ENCODE measurements around the gene RGS7. TPM values are rescaled to one million over a fixed set of nuclear protein-coding genes. Genes with fewer than 3 reads are reported as not detected.

RGS7 gene
- total and polyA plus RNA-seq, 2 of the 4 experiments (the other 2 are of a cell fraction) = 0.58 to 0.72 TPM

GRCh38 chr1:240987928-240988327 is 369.1 kb downstream of the RGS7 start:
- in situ Hi-C loops (cut with MboI; ENCODE audit: low sequenced_read_pairs) (no loop called here), intact Hi-C loops (cut with micrococcal nuclease) (no loop called here), dilution Hi-C loops (cut with HindIII; ENCODE audit: low sequenced_read_pairs, unreplicated experiment) (no loop called here)
- Histone ChIP-seq H3K23ac (ENCODE audit: low read depth, low read length) (no peak overlapping the region), H3K14ac (replicated peaks; ENCODE audit: low read depth, low read length) (no peak overlapping the region), H3K4me3 (ENCODE audit: insufficient read depth, low read depth, low read length) (no peak overlapping the region), H4K91ac (ENCODE audit: insufficient read depth, low read depth, low read length) (no peak overlapping the region), H4K8ac (ENCODE audit: low read depth in 2 of 2, low read length in 2 of 2) (no peak overlapping the region), H3K18ac (ENCODE audit: low read depth, low read length) (no peak overlapping the region), H3K36me3 (ENCODE audit: control insufficient read depth, insufficient read depth, low read length) (no peaks in the 10 kb centered on the region), H2AFZ (replicated peaks; ENCODE audit: low read length, poor library complexity) (no peak overlapping the region), H2BK120ac (ENCODE audit: low read depth, low read length) (no peak overlapping the region), H3K9ac (ENCODE audit: low read depth, low read length) (no peak overlapping the region), H2BK5ac (ENCODE audit: low read depth, low read length, poor library complexity, severe bottlenecking) (no peak overlapping the region), H2AK5ac (ENCODE audit: low read depth, low read length) (no peak overlapping the region), H3K56ac (ENCODE audit: extremely low read depth, insufficient read depth, low read length) (no peak overlapping the region), H3K27ac (ENCODE audit: insufficient read depth, low read length) (no peak overlapping the region), H4K20me1 (ENCODE audit: insufficient read depth, low read length) (no peaks in the 10 kb centered on the region), H3K4me1 (ENCODE audit: control insufficient read depth, insufficient read depth, low read length) (no peaks in the 10 kb centered on the region), H4K5ac (ENCODE audit: low read depth, low read length) (no peak overlapping the region), H3K4me2 (ENCODE audit: low read depth, low read length) (no peak overlapping the region), H2BK20ac (ENCODE audit: low read depth, low read length) (no peak overlapping the region), H3K4ac (ENCODE audit: low read depth, low read length) (no peak overlapping the region), H3K79me1 (ENCODE audit: low read depth in 1 of 2, low read length in 2 of 2) (no peaks in the 10 kb centered on the region), H2AK9ac (replicated peaks; ENCODE audit: low read depth, low read length, poor library complexity) (no peak overlapping the region), H3K9me1 (ENCODE audit: insufficient read depth, low read length) (no peaks in the 10 kb centered on the region), H3K27me3 (ENCODE audit: control insufficient read depth, insufficient read depth, low read length) (no peaks in the 10 kb centered on the region), H3K9me3 (ENCODE audit: control insufficient read depth, insufficient read depth, low read length) (peaks cover 4% of the 10 kb centered on the region; the same call in 1 of the 2 replicates), H2BK15ac (ENCODE audit: low read depth, low read length) (no peak overlapping the region)
- DNase-seq (no peak), ATAC-seq (ENCODE audit: low read depth) (no peak)
- no peak for TF ChIP-seq CEBPB (IDR thresholded peaks at IDR 0.05; ENCODE audit: low read depth, low read length)
- TF ChIP-seq MAZ (IDR thresholded peaks at IDR 0.05; ENCODE audit: borderline replicate concordance, low read depth, low read length) = no peak
- no peak for TF ChIP-seq BHLHE40 (IDR thresholded peaks at IDR 0.05; ENCODE audit: low read depth, low read length)
- TF ChIP-seq CHD1 (IDR thresholded peaks at IDR 0.05; ENCODE audit: low read depth, low read length) = no peak
- no peak for TF ChIP-seq ELK1 (IDR thresholded peaks at IDR 0.05; ENCODE audit: borderline replicate concordance, low read depth, low read length)
- TF ChIP-seq CTCF (conservative IDR thresholded peaks at IDR 0.05; ENCODE audit: low read depth, low read length) = no peak
- TF ChIP-seq NFE2L2 (IDR thresholded peaks at IDR 0.05; ENCODE audit: low read depth, low read length) = no peak
- TF ChIP-seq FOS (IDR thresholded peaks at IDR 0.05; ENCODE audit: low read depth, low read length) = no peak
- TF ChIP-seq SMC3 (IDR thresholded peaks at IDR 0.05; ENCODE audit: low read depth, low read length) = no peak
- TF ChIP-seq RFX5 (IDR thresholded peaks at IDR 0.05; ENCODE audit: low read depth, low read length) = no peak
- no peak for TF ChIP-seq USF2 (IDR thresholded peaks at IDR 0.05; ENCODE audit: low read depth, low read length)
- TF ChIP-seq POLR2A (IDR thresholded peaks at IDR 0.05; ENCODE audit: low read depth, low read length) = no peak
- no peak for TF ChIP-seq RAD21 (IDR thresholded peaks at IDR 0.05; ENCODE audit: low read length)
- BruUV-seq (replicated peaks) = no TSS peak
- ChIA-PET POLR2A (ENCODE audit: unreplicated experiment) (no interaction called here), CTCF (interaction anchor here (1.4 kb wide), 1 partner anchor 18 kb away, joined by 3 read pairs; no protein-coding TSS in a partner anchor)
- WGBS, 2 experiments (ENCODE audit: extremely low coverage in 2 of 2, insufficient read length in 1 of 2) = no CpG with 5 or more reads among the region's 5 CpGs

Measured in IMR-90 (cell line).